HG03175 (cell line): ENCODE data around the gene TBC1D17.

Experiments used
- ATAC-seq: cut with Tn5 transposase; IDR thresholded peaks from one replicate; pipeline ENCODE4 v1.9.1; 2021; ENCODE audit warnings: mild to moderate bottlenecking, moderate library complexity; ENCODE audit not compliant: unreplicated experiment

TBC1D17 gene

GRCh38 chr19:49877020-49877878, at the start of gene TBC1D17, which contains the start of gene AKT1S1:
Gene TBC1D17 (plus strand): TSS chr19:49877702. CDS start chr19:49877724, 22 bp downstream.
Gene AKT1S1 (minus strand): TSS chr19:49877355. CDS start chr19:49873295, 4,060 bp downstream.
- peak; percentile 62 for ATAC-seq

- no peak for ATAC-seq
Observed at GRCh38 chr19:49829200-49829599, 48.3 kb upstream of the TBC1D17 start.

- ATAC-seq, result no peak
Observed at GRCh38 chr19:49829721-49830120, 47.8 kb upstream of the TBC1D17 start.

GRCh38 chr19:49830766-49831165, 46.7 kb upstream of the TBC1D17 start:
- no peak for ATAC-seq

- no peak for ATAC-seq
Observed at GRCh38 chr19:49831592-49831991, 45.9 kb upstream of the TBC1D17 start.

GRCh38 chr19:49832556-49832955, 44.9 kb upstream of the TBC1D17 start:
- ATAC-seq, result no peak

GRCh38 chr19:49833599-49833998, 43.9 kb upstream of the TBC1D17 start:
- no peak for ATAC-seq

- ATAC-seq, result no peak
Observed at GRCh38 chr19:49835562-49835961, 41.9 kb upstream of the TBC1D17 start.

GRCh38 chr19:49836176-49837008, 41.1 kb upstream of the TBC1D17 start:
- ATAC-seq, result no peak

- ATAC-seq, result no peak
Observed at GRCh38 chr19:49837009-49837310, 40.5 kb upstream of the TBC1D17 start.

- ATAC-seq, result no peak
Observed at GRCh38 chr19:49837425-49837824, 40.1 kb upstream of the TBC1D17 start.

- no peak for ATAC-seq
Observed at GRCh38 chr19:49838885-49839588, 38.5 kb upstream of the TBC1D17 start.

GRCh38 chr19:49839713-49840112, 37.8 kb upstream of the TBC1D17 start:
- no peak for ATAC-seq

GRCh38 chr19:49840321-49840720, 37.2 kb upstream of the TBC1D17 start:
- ATAC-seq, result no peak

- ATAC-seq, result no peak
Observed at GRCh38 chr19:49840736-49841249, 36.7 kb upstream of the TBC1D17 start.

- no peak for ATAC-seq
Observed at GRCh38 chr19:49843265-49843664, 34.2 kb upstream of the TBC1D17 start.

GRCh38 chr19:49844138-49845095, 33.1 kb upstream of the TBC1D17 start:
- ATAC-seq, result no peak

- no peak for ATAC-seq
Observed at GRCh38 chr19:49845414-49845813, 32.1 kb upstream of the TBC1D17 start.

GRCh38 chr19:49846408-49846807, 31.1 kb upstream of the TBC1D17 start:
- ATAC-seq, result no peak
